Measurements from ENCODE around the gene LRRC8D.

DNA sequence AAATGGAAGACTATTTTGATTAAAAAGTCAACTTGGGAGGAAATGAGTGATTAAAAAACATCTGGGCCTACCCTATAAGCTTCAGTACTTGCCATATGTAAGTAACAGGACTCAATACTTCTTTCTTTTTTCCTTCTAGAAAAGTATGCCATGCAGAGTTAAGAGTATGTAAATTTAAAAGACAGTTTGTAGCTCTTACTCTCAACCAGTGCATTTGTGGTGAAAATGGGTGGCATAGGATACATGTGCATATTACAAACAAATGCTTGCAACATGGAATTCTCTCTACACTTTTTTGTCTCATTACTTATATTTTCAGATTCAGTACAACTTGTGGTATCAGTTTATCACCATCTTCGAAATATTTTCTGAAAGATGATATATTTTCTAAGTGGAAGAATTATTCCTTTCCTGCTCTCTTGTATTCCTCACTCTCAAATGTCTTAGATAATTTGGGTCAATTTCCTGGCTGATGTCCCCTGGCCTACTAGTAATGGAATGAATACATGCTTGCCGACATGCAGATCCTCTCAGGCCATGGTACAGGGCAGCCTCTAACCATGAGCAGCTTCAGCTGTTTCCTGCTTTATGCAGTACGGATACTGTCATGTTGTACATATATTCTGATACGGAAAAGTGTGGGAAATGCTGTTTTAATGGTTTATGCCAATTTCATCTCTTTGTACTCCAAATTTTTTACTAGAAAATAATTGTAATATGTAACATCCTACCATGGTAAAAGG, 92.7 kb downstream of the LRRC8D start:
- TF ChIP-seq, protein P1, sequence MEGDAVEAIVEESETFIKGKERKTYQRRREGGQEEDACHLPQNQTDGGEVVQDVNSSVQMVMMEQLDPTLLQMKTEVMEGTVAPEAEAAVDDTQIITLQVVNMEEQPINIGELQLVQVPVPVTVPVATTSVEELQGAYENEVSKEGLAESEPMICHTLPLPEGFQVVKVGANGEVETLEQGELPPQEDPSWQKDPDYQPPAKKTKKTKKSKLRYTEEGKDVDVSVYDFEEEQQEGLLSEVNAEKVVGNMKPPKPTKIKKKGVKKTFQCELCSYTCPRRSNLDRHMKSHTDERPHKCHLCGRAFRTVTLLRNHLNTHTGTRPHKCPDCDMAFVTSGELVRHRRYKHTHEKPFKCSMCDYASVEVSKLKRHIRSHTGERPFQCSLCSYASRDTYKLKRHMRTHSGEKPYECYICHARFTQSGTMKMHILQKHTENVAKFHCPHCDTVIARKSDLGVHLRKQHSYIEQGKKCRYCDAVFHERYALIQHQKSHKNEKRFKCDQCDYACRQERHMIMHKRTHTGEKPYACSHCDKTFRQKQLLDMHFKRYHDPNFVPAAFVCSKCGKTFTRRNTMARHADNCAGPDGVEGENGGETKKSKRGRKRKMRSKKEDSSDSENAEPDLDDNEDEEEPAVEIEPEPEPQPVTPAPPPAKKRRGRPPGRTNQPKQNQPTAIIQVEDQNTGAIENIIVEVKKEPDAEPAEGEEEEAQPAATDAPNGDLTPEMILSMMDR (conservative IDR thresholded peaks at IDR 0.05; ENCODE audit: low read depth in 2 of 2) = no peak
- no peak for TF ChIP-seq POLR2AphosphoS5 (IDR thresholded peaks at IDR 0.05; ENCODE audit: low read depth)
- TF ChIP-seq ZNF114 (CRISPR knock-in tag; IDR thresholded peaks at IDR 0.05) = no peak
- TF ChIP-seq EZH2phosphoT487 (IDR thresholded peaks at IDR 0.05; ENCODE audit: unreplicated experiment) = no peak
- TF ChIP-seq JUNB (IDR thresholded peaks at IDR 0.05; ENCODE audit: unreplicated experiment) = no peak
- TF ChIP-seq, protein P2, sequence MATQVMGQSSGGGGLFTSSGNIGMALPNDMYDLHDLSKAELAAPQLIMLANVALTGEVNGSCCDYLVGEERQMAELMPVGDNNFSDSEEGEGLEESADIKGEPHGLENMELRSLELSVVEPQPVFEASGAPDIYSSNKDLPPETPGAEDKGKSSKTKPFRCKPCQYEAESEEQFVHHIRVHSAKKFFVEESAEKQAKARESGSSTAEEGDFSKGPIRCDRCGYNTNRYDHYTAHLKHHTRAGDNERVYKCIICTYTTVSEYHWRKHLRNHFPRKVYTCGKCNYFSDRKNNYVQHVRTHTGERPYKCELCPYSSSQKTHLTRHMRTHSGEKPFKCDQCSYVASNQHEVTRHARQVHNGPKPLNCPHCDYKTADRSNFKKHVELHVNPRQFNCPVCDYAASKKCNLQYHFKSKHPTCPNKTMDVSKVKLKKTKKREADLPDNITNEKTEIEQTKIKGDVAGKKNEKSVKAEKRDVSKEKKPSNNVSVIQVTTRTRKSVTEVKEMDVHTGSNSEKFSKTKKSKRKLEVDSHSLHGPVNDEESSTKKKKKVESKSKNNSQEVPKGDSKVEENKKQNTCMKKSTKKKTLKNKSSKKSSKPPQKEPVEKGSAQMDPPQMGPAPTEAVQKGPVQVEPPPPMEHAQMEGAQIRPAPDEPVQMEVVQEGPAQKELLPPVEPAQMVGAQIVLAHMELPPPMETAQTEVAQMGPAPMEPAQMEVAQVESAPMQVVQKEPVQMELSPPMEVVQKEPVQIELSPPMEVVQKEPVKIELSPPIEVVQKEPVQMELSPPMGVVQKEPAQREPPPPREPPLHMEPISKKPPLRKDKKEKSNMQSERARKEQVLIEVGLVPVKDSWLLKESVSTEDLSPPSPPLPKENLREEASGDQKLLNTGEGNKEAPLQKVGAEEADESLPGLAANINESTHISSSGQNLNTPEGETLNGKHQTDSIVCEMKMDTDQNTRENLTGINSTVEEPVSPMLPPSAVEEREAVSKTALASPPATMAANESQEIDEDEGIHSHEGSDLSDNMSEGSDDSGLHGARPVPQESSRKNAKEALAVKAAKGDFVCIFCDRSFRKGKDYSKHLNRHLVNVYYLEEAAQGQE (IDR thresholded peaks at IDR 0.05; ENCODE audit: unreplicated experiment) = no peak
- TF ChIP-seq, protein P3, sequence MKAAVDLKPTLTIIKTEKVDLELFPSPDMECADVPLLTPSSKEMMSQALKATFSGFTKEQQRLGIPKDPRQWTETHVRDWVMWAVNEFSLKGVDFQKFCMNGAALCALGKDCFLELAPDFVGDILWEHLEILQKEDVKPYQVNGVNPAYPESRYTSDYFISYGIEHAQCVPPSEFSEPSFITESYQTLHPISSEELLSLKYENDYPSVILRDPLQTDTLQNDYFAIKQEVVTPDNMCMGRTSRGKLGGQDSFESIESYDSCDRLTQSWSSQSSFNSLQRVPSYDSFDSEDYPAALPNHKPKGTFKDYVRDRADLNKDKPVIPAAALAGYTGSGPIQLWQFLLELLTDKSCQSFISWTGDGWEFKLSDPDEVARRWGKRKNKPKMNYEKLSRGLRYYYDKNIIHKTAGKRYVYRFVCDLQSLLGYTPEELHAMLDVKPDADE (IDR thresholded peaks at IDR 0.05) = no peak
